Jurkat, Clone E6-1 (cell line): ENCODE measurements around the gene CPEB1.

ENCODE experiments used
- DNase-seq: peaks from one replicate; pipeline ENCODE4 v3.0.0-alpha.2; 2011; ENCODE audit warnings: low read depth, low spot score
- H3K4me3 ChIP-seq: 2 replicates; pipeline ENCODE4 v1.5.1; 2011; ENCODE audit warnings: mild to moderate bottlenecking, low read length, control low read depth, moderate library complexity

Gene CPEB1

GRCh38 chr15:82602195-82602594 is 45.0 kb downstream of the CPEB1 start:
- no peak for DNase-seq
- H3K4me3 ChIP-seq, result no peak overlapping the region

DNA sequence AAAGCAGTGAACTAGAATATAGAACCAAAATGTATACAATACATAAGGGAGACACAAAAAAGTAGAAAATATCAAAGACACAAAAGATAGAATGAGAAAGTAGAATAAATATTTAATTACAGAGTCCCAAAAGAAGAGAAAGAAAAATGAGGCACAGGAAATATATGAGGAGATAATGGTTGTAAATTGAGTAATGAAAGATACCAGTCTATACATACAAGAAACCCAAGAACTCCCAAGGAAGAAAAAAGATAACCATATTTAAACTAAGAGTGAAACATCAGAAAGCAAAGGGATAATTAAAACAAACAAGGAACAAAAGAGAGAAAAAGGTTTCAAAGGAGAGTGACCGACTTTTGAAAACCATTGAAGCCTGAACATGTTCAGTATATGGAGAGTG is 47.3 kb downstream of the CPEB1 start:
- no peak for DNase-seq
- H3K4me3 ChIP-seq, result no peak overlapping the region

- no peak for DNase-seq
- H3K4me3 ChIP-seq, result no peak overlapping the region
Observed at GRCh38 chr15:82597815-82598214, 49.3 kb downstream of the CPEB1 start.

DNA sequence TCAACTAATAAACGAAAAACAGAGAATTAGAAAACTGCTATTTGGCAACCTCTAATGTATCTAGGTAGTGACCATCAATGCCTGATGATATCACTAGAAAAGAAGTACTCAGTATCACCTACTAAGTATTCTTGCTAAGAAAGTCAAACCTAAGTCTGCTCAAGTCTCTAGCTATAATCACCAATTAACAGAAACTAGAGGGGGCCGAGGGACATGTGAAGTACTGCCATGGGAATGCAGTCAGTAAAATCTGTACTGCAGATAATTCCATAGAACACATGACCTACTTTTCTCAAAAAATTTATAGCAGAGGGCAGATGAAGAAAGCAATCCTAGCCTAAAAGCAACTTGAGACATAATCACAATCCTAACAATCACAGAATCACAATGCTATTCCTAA is 51.4 kb downstream of the CPEB1 start:
- H3K4me3 ChIP-seq, result no peak overlapping the region
- no peak for DNase-seq

GRCh38 chr15:82595203-82595602 is 52.0 kb downstream of the CPEB1 start:
- H3K4me3 ChIP-seq, result no peak overlapping the region
- DNase-seq, result no peak

- no peak overlapping the region for H3K4me3 ChIP-seq
- DNase-seq, result no peak
Observed at GRCh38 chr15:82587805-82588204, 59.4 kb downstream of the CPEB1 start.

DNA sequence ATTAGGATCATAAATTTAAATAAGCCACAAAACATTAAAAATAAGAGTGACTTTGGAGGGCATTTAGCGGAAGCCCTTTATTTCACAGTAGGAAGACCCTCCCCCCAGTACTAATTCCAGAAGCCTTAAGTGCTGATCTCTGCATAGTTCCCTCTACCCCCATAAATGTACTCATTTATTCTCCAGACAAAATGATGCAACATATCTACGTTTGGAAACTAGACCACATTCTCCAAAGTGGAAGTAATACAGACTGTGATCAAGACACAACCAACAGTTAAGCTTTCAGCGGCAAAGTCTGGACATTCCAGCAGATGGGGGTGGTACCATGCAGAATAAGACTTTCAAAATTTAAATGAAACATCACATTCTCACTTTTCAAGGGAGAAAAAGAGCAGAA is 62.1 kb downstream of the CPEB1 start:
- no peak for DNase-seq
- H3K4me3 ChIP-seq, result no peak overlapping the region

- no peak for DNase-seq
Observed at GRCh38 chr15:82580713-82581112, 66.5 kb downstream of the CPEB1 start.

DNA sequence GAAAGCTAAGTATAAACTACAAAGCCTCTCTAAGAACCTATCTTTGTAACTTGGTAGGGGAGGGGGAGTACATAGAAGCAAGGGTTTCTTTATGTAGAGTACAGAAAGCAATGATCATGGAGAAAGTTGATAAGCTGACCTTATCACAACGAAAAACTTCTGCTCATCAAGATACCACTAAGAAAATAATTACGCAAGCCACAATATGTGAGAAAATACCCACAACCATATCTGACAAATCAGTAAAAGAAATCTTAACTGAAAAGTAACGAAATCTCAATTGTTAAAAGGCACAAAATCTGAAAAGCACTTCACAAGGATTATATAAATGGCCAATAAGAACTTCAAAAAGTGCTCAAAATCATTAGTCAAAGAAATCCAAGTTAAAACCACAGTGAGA is 71.8 kb downstream of the CPEB1 start:
- no peak overlapping the region for H3K4me3 ChIP-seq
- peak; percentile 75 for DNase-seq

More at GRCh38 chr15:82580713-82581112, 66.5 kb downstream of the CPEB1 start:
- no peak overlapping the region for H3K4me3 ChIP-seq

DNA sequence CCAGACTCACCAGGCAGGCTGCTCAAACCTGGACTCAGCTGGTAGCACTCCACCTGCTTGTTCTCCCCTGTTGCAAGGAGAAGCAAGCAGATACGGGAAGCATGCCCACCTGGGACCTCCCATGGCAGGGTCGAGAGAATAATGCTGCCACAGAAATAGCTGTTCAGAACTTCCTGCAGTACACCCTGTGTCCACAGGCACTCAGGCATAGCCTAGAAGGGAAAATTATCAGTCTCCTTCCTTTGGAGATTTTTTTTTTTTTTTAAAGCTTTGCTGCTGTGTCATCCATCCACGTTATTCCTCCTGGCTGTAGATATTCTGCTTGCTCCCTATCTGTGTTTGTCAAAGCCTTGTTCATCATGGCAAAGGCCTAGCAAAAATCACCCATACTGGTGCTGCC is 74.2 kb downstream of the CPEB1 start:
- H3K4me3 ChIP-seq, result no peak overlapping the region
- no peak for DNase-seq

GRCh38 chr15:82572311-82572710 is 74.9 kb downstream of the CPEB1 start:
- DNase-seq, result no peak
- H3K4me3 ChIP-seq, result no peak overlapping the region

GRCh38 chr15:82571722-82572222 is 75.4 kb downstream of the CPEB1 start:
- H3K4me3 ChIP-seq, result no peak overlapping the region
- no peak for DNase-seq

GRCh38 chr15:82570721-82571508 is 76.2 kb downstream of the CPEB1 start:
- H3K4me3 ChIP-seq, result no peak overlapping the region
- no peak for DNase-seq

DNA sequence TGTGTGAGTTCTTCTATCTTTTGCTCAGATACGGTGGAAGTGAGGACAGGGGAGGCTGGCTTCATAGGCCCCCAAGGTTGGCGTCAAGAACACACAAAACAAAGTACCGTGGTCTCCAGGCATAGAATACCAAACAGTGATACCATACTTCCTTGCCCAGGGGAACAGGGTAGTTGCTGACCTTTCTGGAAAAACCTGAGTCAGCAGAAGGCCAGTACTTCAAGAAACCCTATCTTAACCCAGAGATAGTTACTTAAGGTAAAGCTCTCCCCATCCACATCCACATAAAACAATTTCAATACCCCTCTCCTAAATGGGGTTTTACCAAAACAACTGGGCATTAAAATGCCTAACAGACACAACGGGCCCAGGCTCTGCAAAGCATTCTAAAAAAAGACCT is 77.3 kb downstream of the CPEB1 start:
- H3K4me3 ChIP-seq, result no peak overlapping the region
- DNase-seq, result no peak

- no peak overlapping the region for H3K4me3 ChIP-seq
- DNase-seq, result no peak
Observed at GRCh38 chr15:82568986-82569385, 78.2 kb downstream of the CPEB1 start.

DNA sequence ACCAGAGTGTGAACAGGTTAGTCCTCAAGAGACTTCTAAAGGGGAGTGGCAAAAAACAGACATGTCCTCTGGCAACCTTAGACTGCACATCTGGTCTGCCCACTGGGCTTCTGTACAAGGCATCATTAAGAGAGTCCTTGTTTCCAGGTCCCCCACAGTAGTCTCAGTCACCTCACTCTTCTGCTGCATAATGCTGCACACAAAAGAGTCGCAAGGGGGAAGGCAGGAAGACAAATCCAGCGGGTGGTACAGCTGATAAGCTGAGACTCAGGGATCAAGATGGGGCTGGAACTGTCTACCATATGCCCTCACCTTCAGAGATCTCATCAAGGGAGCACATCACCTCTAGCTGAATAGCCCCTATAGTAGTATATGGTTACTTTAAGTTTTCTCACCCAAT is 79.5 kb downstream of the CPEB1 start:
- no peak overlapping the region for H3K4me3 ChIP-seq

DNA sequence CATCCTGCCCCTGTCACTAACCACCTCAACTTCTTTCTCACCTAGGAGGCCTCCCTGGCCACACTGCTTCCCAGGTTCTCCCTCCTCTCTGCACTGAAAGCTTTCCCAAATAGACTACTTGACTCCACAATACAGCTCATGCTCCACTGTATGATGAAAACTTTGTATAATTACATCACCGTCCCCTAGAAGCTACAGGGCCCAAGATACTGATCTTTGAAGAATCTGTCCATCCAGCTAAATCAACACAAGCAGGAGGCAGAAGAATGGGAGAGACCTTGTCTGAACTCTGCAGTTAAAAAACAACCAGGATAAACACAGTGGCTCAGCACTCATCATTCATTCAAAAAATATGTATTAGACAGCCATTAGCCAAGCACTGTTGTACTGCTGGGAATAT is 80.5 kb downstream of the CPEB1 start:
- DNase-seq, result no peak
- no peak overlapping the region for H3K4me3 ChIP-seq

More for the DNA sequence above, 79.5 kb downstream of the CPEB1 start:
- DNase-seq, result no peak

DNA sequence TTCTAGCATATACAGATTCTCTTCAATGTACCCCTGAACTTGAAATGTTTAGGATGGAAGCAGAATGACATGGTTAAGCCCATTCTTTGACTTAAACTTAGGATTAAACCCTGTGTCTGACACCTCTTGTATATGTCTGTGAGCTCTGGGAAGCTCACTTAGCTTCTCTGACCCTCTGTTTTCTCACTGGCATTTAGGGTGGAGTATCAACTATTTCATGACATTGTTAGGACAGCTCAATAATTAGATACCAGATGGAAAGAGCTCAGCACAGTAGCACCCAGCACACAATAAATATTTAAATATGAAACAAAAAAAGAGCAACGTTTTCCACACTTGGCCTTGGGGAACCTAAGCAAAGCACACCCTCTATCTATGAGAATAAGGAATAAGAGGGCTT is 88.7 kb downstream of the CPEB1 start:
- H3K4me3 ChIP-seq, result no peak overlapping the region
- no peak for DNase-seq

DNA sequence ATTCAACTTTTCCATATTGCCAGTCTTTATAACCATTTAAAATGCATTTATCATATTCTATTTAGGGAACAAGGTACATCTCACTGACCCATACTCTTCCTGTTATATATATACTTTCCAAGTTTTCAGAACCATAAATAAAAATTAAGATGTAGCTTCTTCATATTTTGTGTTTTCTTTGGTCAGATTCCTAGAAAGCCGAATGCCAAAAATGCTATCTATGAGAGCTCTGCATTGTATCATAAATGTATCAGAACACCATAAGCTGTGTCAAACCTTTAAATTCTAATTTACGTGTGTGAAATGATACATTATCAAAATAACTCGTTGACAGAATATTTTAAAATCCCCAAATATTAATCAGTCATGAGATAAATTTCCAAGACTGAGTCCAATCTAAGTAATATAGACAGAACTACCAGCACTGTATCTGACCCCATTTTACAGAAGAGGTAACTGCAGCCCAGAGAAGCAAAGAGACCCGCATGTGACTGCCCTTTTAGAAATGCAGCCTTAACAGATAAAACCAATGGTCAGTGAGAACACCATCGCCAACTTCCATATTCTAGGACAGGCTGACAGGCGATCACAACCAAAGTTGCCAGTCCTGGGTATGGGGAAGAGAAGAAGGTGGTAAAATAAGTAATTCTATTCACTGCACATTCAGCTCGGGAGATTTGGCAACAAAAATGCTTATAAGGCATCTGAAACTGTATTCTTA is 90.7 kb downstream of the CPEB1 start:
- no peak for DNase-seq
- H3K4me3 ChIP-seq, result no peak overlapping the region

DNA sequence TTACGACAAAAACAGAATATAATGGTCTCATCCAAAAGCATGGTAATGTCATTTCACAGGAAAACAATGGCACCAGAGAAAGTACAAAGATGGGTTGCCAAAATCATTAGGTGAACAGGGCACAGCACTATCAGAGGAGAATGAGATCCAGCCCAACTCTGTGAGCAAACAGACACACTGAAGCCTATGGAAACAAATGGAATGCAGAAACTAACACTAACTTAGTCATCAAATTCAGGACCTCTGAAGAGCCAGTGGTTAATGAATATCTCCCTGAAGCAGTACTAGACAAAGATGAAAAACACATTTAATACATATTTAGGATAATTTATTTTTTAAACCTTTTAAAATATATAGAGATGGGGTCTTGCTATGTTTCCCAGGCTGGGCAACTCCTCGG is 92.3 kb downstream of the CPEB1 start:
- H3K4me3 ChIP-seq, result no peak overlapping the region
- DNase-seq, result no peak

- no peak for DNase-seq
- no peak overlapping the region for H3K4me3 ChIP-seq
Observed at GRCh38 chr15:82554351-82554750, 92.8 kb downstream of the CPEB1 start.
